H9 (cell line): Measurements from ENCODE around the gene PAM. TPM values are rescaled to one million over a fixed set of nuclear protein-coding genes. Genes with fewer than 3 reads are reported as not detected.

ENCODE experiments used
- DNase-seq: peaks from one replicate; pipeline ENCODE4 v3.0.0-alpha.2; 2017
- H2AFZ ChIP-seq: one replicate; pipeline ENCODE4 v1.6.1; 2013; ENCODE audit warnings: mild to moderate bottlenecking, low read length, control low read depth, moderate library complexity
- H2AK5ac ChIP-seq: 2 replicates; pipeline ENCODE4 v1.6.1; 2013; ENCODE audit warnings: low read length, control low read depth, mixed read lengths; ENCODE audit not compliant: insufficient read length
- H2BK120ac ChIP-seq: one replicate; pipeline ENCODE4 v1.6.1; 2013; ENCODE audit warnings: low read depth, mild to moderate bottlenecking, low read length, control low read depth, inconsistent platforms; ENCODE audit not compliant: poor library complexity, severe bottlenecking
- H2BK12ac ChIP-seq: 2 replicates; pipeline ENCODE4 v1.6.1; 2013; ENCODE audit warnings: low read length, control low read depth, mixed read lengths, low read depth; ENCODE audit not compliant: insufficient read length
- H2BK15ac ChIP-seq: 2 replicates; pipeline ENCODE4 v1.6.1; 2013; ENCODE audit warnings: low read depth, low read length, control low read depth
- H2BK20ac ChIP-seq: one replicate; pipeline ENCODE4 v1.6.1; 2013; ENCODE audit warnings: low read depth, mild to moderate bottlenecking, low read length, control low read depth, inconsistent platforms; ENCODE audit not compliant: poor library complexity, severe bottlenecking
- H2BK5ac ChIP-seq: 2 replicates; pipeline ENCODE4 v1.6.1; 2013; ENCODE audit warnings: low read length, control low read depth, mixed read lengths; ENCODE audit not compliant: insufficient read length
- H3K14ac ChIP-seq: 2 replicates; pipeline ENCODE4 v1.6.1; 2013; ENCODE audit warnings: low read length, control low read depth; ENCODE audit not compliant: insufficient read depth
- H3K18ac ChIP-seq: 2 replicates; pipeline ENCODE4 v1.6.1; 2013; ENCODE audit warnings: low read depth, mild to moderate bottlenecking, mixed read lengths, low read length, control low read depth; ENCODE audit not compliant: insufficient read length
- H3K23ac ChIP-seq: 2 replicates; pipeline ENCODE4 v1.6.1; 2013; ENCODE audit warnings: low read length, control low read depth, mixed read lengths, low read depth; ENCODE audit not compliant: insufficient read length
- H3K23me2 ChIP-seq: 2 replicates; pipeline ENCODE4 v1.6.1; 2013; ENCODE audit warnings: low read depth, mild to moderate bottlenecking, mixed read lengths, low read length, control low read depth; ENCODE audit not compliant: insufficient read length, poor library complexity, severe bottlenecking
- H3K27ac ChIP-seq: 2 replicates; pipeline ENCODE4 v1.5.1; 2013; ENCODE audit warnings: low read length, control low read depth, mixed read lengths, low read depth; ENCODE audit not compliant: insufficient read length
- H3K27me3 ChIP-seq: 2 replicates; pipeline ENCODE4 v1.6.1; 2013; ENCODE audit warnings: low read length, control low read depth, inconsistent platforms; ENCODE audit not compliant: insufficient read depth
- H3K4ac ChIP-seq: 2 replicates; pipeline ENCODE4 v1.6.1; 2013; ENCODE audit warnings: low read depth, mild to moderate bottlenecking, control low read depth, inconsistent platforms, low read length, moderate library complexity
- H3K4me1 ChIP-seq: 2 replicates; pipeline ENCODE4 v1.6.1; 2013; ENCODE audit warnings: low read length, control low read depth, inconsistent platforms; ENCODE audit not compliant: insufficient read depth
- H3K4me2 ChIP-seq: 2 replicates; pipeline ENCODE4 v1.6.1; 2013; ENCODE audit warnings: low read length, control low read depth, mixed read lengths; ENCODE audit not compliant: insufficient read length, insufficient read depth
- H3K56ac ChIP-seq: 2 replicates; pipeline ENCODE4 v1.6.1; 2013; ENCODE audit warnings: low read depth, mild to moderate bottlenecking, mixed read lengths, low read length, control low read depth; ENCODE audit not compliant: insufficient read length
- H3K79me1 ChIP-seq: 2 replicates; pipeline ENCODE4 v1.6.1; 2013; ENCODE audit warnings: low read depth, mild to moderate bottlenecking, moderate library complexity, low read length, control low read depth, inconsistent platforms; ENCODE audit not compliant: insufficient read depth, poor library complexity, severe bottlenecking
- H3K79me2 ChIP-seq: 2 replicates; pipeline ENCODE4 v1.6.1; 2013; ENCODE audit warnings: low read length, control low read depth, inconsistent platforms; ENCODE audit not compliant: insufficient read depth
- H3K9ac ChIP-seq: 2 replicates; pipeline ENCODE4 v1.6.1; 2013; ENCODE audit warnings: low read length, control low read depth, mixed read lengths; ENCODE audit not compliant: insufficient read length; ENCODE audit errors: extremely low read depth
- H3K9me3 ChIP-seq: one replicate; pipeline ENCODE4 v1.6.1; 2013; ENCODE audit warnings: low read depth, low read length, inconsistent platforms; ENCODE audit not compliant: control insufficient read depth
- H3T11ph ChIP-seq: one replicate; pipeline ENCODE4 v1.6.1; 2013; ENCODE audit warnings: mild to moderate bottlenecking, low read length, control low read depth, inconsistent platforms
- H4K20me1 ChIP-seq: one replicate; pipeline ENCODE4 v1.6.1; 2013; ENCODE audit not compliant: control insufficient read depth, insufficient read length, insufficient read depth
- H4K5ac ChIP-seq: 2 replicates; pipeline ENCODE4 v1.6.1; 2013; ENCODE audit warnings: low read depth, mild to moderate bottlenecking, mixed read lengths, low read length, control low read depth; ENCODE audit not compliant: insufficient read length
- H4K8ac ChIP-seq: replicated peaks from 2 replicates; pipeline ENCODE4 v1.6.1; 2013; ENCODE audit warnings: low read length, control low read depth, mixed read lengths, low read depth; ENCODE audit not compliant: insufficient read length
- H4K91ac ChIP-seq: 2 replicates; pipeline ENCODE4 v1.6.1; 2013; ENCODE audit warnings: low read depth, mild to moderate bottlenecking, moderate library complexity, mixed read lengths, low read length, control low read depth; ENCODE audit not compliant: insufficient read length
- H3K27ac Mint-ChIP-seq, 3 experiments: 2 replicates in 2 of 3; 3 replicates in 1 of 3; pipeline ENCODE4 v1.8.0; 2020 to 2021; ENCODE audit warnings: mixed read lengths in 3 of 3, mild to moderate bottlenecking in 1 of 3, moderate library complexity in 1 of 3
- H3K27me3 Mint-ChIP-seq: 2 replicates; pipeline ENCODE4 v1.8.0; 2021; ENCODE audit warnings: low read depth, mild to moderate bottlenecking, moderate library complexity, mixed read lengths
- H3K36me3 Mint-ChIP-seq, 3 experiments: 2 replicates in 2 of 3; 3 replicates in 1 of 3; pipeline ENCODE4 v1.8.0; 2020 to 2021; ENCODE audit warnings: low read depth in 3 of 3, mixed read lengths in 3 of 3; ENCODE audit not compliant: insufficient read depth in 1 of 3
- H3K4me1 Mint-ChIP-seq, 2 experiments: 2 replicates each; pipeline ENCODE4 v1.8.0; 2020; ENCODE audit warnings: mixed read lengths in 2 of 2
- H3K4me3 Mint-ChIP-seq, 2 experiments: 2 replicates in 1 of 2; 3 replicates in 1 of 2; pipeline ENCODE4 v1.8.0; 2020 to 2021; ENCODE audit warnings: mild to moderate bottlenecking in 2 of 2, mixed read lengths in 2 of 2, moderate library complexity in 1 of 2
- H3K9me3 Mint-ChIP-seq, 2 experiments: 2 replicates in 1 of 2; 3 replicates in 1 of 2; pipeline ENCODE4 v1.8.0; 2020; ENCODE audit warnings: mild to moderate bottlenecking in 2 of 2, mixed read lengths in 2 of 2, moderate library complexity in 1 of 2
- WGBS: extraction: QIAGEN DNeasy Blood & Tissue Kit; methylation state at CpG from one replicate; pipeline ENCODE4 v1.1.7; 2013; ENCODE audit warnings: missing lambda C conversion rate, low lambda C conversion rate, mixed read lengths; ENCODE audit not compliant: insufficient read length; ENCODE audit errors: extremely low coverage; 5-methylcytosine and 5-hydroxymethylcytosine counted together
- total RNA-seq: library from RNA; stranded (reverse); gene quantifications from 2 replicates; pipeline ENCODE4 v1.2.1, GENCODE V29; 2021
- TF ChIP-seq, protein P1 (sequence below): fragments of 200-600 bp; sonication (generic); conservative IDR thresholded peaks from 3 replicates; pipeline ENCODE4 v1.8.0; 2021; ENCODE audit warnings: antibody characterized with exemption, mild to moderate bottlenecking

The PAM gene
- total RNA-seq, 1 experiment from 2014 or later, result 31.5 TPM

DNA sequence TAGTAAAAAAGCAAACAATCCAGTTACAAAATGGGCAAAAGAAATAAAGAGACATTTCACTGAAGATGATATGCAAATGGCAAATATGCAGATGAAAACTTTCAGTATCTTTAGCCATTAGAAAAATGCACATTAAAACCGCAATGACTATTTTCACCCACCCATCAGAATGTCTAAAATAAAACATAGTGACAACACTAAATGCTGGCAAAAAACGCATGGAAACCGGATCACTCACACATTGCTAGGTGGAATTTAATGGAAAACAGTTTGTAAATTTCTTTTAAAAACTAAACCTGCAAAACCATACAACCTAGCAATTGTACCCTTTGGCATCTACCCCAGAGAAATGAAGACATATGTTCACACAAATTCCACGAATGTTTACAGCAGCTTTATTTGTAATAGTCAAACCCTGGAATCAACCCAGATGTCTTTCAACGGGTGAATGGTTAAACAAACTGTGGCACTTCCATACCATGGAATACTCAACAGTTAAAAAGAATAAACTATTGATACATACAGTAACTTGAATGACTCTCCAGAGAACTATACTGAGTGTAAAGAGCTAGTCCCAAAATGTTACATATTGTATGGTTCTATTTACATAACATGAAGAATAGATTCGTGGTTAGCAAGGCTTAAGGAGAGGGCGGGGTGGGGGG lies 17.2 kb upstream of the PAM start:
- Histone ChIP-seq H4K20me1 (no peaks in the 10 kb centered on the region), H2AK5ac (no peak overlapping the region), H2BK5ac (no peak overlapping the region), H3K4me1 (no peaks in the 10 kb centered on the region), H3K27me3 (no peaks in the 10 kb centered on the region), H2BK15ac (no peak overlapping the region), H2BK12ac (no peak overlapping the region), H3K27ac (no peak overlapping the region), H4K8ac (no peak overlapping the region), H3K9ac (no peak overlapping the region), H3T11ph (no peak overlapping the region), H3K56ac (no peak overlapping the region), H3K14ac (no peak overlapping the region), H3K23ac (no peak overlapping the region), H3K4ac (no peak overlapping the region), H3K79me2 (no peaks in the 10 kb centered on the region), H3K18ac (no peak overlapping the region), H3K79me1 (no peaks in the 10 kb centered on the region), H4K5ac (no peak overlapping the region), H2BK120ac (no peak overlapping the region), H3K23me2 (no peaks in the 10 kb centered on the region), H4K91ac (no peak overlapping the region), H2BK20ac (no peak overlapping the region), H2AFZ (no peak overlapping the region), H3K9me3 (no peaks in the 10 kb centered on the region), H3K4me2 (no peak overlapping the region)
- Mint-ChIP-seq H3K9me3 (no peaks in the 10 kb centered on the region), H3K4me3 (no peak overlapping the region), H3K27ac (no peak overlapping the region), H3K36me3 (no peaks in the 10 kb centered on the region), H3K27me3 (peaks cover 1% of the 10 kb centered on the region; the same call in 1 of the 2 replicates), H3K4me1 (no peaks in the 10 kb centered on the region)
- TF ChIP-seq, protein P1, sequence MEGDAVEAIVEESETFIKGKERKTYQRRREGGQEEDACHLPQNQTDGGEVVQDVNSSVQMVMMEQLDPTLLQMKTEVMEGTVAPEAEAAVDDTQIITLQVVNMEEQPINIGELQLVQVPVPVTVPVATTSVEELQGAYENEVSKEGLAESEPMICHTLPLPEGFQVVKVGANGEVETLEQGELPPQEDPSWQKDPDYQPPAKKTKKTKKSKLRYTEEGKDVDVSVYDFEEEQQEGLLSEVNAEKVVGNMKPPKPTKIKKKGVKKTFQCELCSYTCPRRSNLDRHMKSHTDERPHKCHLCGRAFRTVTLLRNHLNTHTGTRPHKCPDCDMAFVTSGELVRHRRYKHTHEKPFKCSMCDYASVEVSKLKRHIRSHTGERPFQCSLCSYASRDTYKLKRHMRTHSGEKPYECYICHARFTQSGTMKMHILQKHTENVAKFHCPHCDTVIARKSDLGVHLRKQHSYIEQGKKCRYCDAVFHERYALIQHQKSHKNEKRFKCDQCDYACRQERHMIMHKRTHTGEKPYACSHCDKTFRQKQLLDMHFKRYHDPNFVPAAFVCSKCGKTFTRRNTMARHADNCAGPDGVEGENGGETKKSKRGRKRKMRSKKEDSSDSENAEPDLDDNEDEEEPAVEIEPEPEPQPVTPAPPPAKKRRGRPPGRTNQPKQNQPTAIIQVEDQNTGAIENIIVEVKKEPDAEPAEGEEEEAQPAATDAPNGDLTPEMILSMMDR, result no peak
- WGBS, result no CpG with 5 or more reads among the region's 7 CpGs
- no peak for DNase-seq
